AG20443 (cell line): Measurements from ENCODE around the gene FNDC1.
"Not testable (repeated sequence)": the region's sequence is repeated elsewhere in the genome, so short reads cannot be mapped to it uniquely, and the experiment has no call there.

Experiments
- DNase-seq: peaks from one replicate; pipeline ENCODE4 v3.0.0; 2012; ENCODE audit warnings: low spot score, mixed read lengths

FNDC1 gene

GRCh38 chr6:159169193-159169555 is at the start of gene FNDC1:
FNDC1 (plus strand) TSS chr6:159169400; CDS start chr6:159169597, 197 bp downstream.
- DNase-seq = peak; percentile 86

GRCh38 chr6:159119791-159120190 is 49.4 kb upstream of the FNDC1 start:
- no peak for DNase-seq

DNA sequence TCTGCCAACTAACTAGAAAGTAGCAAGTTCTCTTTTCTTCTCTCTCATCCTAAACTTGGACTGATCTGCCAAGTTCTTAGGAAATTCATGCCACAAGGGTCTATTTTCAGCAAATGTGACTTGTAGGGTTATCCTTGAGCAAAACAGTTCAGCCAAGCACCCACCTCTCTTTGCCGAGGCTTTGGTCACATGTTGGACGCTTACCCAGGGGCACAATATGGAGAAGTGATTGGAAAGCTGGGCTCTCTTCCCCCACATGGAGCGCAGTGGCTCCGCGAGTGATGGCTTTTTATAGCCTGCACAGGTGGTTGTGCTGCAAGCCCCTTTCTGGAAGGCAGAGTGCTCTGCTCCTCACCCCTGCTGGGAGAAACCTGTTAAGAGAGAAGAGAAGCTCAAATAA is 47.7 kb upstream of the FNDC1 start:
- DNase-seq = no peak

DNA sequence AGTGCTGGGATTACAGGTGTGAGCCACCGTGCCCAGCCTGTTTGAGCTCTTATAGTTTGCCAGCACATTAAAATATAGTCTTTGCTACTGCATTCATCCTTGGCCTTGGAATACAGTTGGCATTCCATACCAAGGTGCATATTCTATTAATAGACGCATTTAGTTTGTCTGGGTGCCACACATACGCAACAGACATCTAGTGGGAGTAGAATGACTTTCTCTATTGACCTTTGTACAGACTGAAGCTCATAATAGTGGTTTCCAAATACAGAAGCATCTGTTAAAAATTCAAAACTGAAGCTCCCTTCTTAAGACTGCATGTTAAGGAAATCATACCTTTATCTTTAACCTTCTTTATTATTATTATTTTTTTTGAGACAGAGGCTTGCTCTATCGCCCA is 46.7 kb upstream of the FNDC1 start:
- DNase-seq = no peak

DNA sequence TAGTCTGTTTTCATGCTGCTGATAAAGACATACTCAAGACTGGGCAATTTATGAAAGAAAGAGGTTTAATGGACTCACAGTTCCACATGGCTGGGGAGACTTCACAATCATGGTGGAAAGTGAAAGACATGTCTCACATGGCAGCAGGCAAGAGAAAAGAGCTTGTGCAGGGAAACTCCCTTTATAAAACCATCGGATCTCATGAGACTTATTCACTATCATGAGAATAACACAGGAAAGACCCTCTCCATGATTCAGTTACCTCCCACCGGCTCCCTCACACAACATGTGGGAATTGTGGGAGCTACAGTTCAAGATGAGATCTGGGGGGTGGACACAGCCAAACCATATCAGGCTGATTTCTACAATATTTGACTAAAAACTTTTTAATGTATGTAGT is 45.4 kb upstream of the FNDC1 start:
- not testable (repeated sequence) for DNase-seq

DNA sequence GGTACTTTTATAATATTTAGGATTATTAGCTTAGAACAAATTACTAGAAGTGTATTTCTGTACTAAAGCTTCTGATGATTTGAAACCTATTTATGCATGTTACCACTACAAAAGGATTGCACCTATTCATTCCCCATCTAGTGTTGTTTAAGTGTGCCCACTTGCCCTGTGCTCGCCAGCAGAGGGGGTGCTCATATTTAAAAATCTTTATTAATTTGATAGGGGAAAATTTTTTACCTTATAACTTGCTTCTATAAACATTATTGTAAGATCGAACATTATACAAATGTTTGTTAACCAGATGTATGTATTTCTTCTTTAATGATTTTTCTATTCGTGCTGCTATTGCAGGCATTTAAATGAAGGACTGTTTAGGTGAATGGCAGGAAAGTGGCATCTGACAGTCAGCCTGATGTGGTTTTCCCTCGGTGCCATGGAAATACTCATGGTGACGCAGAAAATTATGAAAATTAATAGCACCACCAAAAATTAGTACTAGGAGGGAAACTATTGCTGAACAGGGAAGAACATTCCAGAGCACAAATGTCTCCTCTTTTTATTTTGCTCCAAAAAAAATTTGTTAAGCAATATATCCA is 44.1 kb upstream of the FNDC1 start:
- DNase-seq = no peak

- peak; percentile 57 for DNase-seq
Measured at GRCh38 chr6:159125951-159126352, 43.2 kb upstream of the FNDC1 start.

DNA sequence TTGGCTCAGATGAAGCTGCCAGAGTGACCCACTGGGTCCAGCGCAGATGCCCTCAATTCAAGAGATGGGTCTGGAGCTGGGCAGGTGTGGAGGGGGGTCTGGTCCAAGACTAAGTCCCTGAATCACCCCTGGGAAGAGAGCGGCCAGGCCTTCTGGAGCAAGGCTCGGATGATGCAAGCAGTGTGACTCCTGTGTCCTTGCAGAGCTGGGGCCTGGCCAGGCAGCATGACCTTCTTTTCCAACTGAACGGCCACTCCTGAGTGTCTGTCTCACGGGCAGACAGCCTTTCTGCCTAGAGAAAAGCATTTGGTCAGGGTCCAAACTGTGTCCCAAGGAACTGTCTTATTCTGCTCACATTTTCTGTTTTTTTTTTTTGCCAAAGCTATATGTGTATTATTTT is 42.6 kb upstream of the FNDC1 start:
- DNase-seq = no peak

DNA sequence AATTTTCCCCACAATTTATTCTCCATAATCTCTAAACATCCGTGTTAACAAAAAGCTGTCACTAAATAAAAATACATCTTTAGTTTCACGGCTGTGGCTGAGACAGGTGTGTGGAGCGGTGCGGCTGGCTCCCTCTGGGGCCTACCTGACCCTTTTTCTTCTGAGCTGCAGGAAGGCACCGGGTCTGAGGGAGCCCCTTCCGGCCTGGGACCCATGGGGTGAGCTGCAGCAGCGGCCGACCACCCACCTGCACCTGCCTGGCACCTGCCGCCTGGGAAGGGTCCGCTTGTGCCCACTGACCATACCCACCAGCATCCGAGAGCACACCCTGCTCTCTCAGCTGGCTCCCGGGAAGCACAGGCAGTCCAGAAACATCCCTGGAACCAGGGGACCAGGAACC is 41.5 kb upstream of the FNDC1 start:
- no peak for DNase-seq

DNA sequence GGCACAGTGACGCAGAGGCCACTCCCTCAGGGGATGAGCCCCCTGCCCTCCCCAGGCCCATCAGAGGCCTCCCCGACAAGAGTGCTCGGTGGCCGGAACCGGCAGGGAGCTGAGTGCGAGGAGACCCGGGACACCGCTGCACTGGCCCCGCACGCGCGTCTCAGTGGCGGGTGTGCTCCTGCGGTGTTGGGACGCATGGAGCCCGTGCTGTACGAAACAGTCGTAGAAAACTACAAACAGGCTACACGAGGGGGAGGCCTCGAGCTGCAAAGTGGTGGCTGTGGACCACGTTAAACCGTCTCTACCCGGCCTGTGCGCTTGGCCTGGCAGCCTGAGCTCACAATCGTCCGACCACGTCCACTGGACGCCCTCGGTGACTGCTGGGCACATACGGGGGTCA is 40.2 kb upstream of the FNDC1 start:
- DNase-seq = no peak

DNA sequence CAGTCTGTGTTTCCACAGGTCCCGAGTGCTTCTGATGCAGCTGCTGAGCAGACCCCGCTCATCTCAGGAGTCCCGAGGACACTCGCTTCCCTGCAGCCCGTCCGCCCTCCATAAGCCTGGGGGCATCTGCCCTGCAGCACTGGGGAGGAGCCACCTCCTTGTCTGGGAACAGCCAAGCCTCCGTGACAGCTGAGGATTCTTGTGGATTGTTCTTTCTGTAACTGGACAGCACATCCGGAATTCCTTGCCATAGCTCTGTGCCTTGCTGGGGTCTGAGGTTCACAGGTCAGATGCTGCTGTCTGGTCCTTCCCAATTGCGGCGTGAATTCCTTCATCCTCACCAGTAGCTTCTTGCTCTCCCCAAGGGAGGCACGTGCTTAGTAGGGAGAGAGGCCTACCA is 38.4 kb upstream of the FNDC1 start:
- no peak for DNase-seq

DNA sequence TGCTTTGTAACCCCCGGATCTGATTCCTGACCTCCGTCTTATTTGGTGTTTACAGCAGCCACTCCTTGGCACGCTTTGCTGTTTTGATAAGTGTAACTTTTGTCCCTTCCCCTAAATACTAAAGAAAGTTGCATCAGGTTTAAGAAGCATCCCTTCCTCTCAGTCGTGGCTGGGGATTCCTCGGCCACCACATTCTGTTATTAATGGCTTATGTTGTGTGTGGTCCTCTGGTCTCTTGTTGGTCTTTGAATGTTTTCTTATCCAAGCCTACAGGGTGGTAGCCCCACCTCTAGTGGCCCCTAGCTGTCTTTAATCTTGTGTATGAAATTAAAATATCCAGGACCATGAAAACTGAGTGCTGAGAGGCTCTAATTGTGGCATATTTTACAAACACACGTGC is 37.5 kb upstream of the FNDC1 start:
- DNase-seq = no peak

- DNase-seq = no peak
Measured at GRCh38 chr6:159132664-159133063, 36.5 kb upstream of the FNDC1 start.

DNA sequence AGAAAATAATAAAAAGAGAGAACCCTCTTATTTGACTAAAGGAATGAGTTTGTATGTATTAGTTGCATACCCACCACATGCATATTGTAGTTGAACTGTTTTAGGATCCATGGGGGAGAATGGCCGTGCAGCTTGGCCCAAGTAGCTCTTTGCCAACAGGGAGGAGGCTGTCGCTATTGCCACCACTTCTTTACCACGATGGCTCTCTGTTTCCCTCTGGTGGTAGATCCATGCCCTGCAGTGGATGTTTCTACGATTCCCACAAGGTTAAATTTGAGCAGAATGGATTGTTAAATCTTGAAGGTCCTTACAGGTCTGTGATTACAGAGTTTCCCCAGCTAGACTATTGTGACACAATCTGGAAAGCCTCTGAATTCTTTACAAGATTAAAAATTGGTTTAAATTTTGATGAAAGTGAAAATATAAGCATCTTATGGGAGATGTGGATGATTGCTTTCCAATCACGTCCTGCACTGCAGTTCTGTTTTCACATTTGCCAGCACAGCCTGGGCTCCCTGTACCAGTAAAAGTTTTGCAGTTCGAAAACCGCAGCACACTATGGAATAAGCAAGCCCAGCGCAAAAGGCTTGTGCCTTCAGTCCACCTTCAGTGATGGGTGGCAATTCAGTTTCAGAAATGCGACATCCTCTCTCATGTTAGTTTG is 34.4 kb upstream of the FNDC1 start:
- peak; percentile 85 for DNase-seq

DNA sequence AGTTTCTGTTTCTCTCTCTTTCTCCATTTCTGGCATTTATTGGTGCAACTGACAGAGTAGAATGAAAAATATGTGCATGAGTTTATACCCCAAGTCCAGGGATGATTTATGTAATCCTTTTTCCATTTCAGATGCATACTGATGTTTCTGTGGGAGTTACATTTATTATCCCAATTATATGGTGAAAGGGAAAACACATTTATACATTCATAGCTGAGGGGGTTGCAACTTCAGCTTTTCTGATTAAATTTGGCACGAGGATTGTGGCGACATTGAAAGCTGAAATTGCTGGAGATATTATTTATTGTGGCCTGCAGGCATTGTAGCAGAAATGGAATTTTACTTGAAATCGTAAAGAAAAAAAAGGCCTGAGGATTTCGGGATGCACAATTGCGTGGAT is 31.5 kb upstream of the FNDC1 start:
- DNase-seq = no peak

GRCh38 chr6:159142531-159142930 is 26.7 kb upstream of the FNDC1 start:
- no peak for DNase-seq

DNA sequence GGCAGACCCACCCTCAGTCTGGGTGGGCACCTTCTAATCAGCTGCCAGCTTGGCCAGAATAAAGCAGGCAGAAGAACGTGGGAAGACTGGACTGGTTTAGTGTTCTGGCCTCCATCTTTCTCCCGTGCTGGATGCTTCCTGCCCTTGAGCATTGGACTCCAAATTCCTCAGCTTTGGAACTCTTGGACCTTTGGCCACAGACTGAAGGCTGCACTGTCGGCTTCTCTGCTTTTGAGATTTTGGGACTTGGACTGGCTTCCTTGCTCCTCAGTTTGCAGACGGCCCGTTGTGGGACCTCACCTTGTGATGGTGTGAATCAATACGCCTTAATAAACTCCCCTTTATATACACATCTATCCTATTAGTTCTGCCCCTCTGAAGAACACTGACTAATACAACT is 20.6 kb upstream of the FNDC1 start:
- DNase-seq = no peak

GRCh38 chr6:159149641-159150040 is 19.6 kb upstream of the FNDC1 start:
- DNase-seq = peak; percentile 64

GRCh38 chr6:159151266-159151855 is 17.8 kb upstream of the FNDC1 start:
- DNase-seq = peak; percentile 76

GRCh38 chr6:159152041-159152440 is 17.2 kb upstream of the FNDC1 start:
- peak; percentile 27 for DNase-seq

DNA sequence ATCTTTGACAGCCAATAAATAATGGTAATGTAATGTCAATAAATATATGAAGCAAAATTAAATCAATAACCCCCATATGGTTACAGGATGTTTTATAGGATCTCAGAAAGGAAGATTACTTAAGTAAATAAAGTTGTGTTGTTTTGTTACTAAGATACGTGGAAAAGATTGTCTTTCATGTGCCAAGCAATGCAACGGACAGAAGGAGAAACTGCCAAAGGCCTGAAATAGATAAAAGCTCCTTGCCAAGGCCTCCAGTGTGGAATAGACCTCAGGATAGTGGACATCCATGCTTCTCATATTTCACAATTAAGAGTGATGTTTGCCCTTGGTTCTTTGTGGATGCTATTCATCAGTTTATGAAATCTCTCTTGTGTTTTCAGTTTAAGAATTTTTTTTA is 16.4 kb upstream of the FNDC1 start:
- no peak for DNase-seq

DNA sequence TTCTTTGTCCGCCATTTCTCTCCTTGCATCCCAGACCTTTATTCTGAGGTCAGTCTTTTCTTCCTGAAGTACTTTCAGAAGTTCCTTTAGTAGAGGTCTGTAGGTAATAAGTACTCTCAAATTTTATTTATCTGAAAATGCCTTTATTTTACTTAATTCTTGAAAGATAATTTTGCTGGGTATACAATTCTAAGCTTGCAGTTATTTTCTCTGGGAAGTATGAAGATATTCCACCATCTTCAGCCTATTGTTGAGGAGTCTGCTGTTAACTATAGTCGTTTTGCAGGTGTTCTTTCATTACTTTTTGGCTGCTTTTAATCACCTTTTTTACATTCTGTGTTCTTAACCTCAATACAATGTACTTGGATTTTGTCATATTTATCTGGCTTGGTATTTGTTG is 13.5 kb upstream of the FNDC1 start:
- DNase-seq = no peak

GRCh38 chr6:159156089-159156488 is 13.1 kb upstream of the FNDC1 start:
- no peak for DNase-seq

DNA sequence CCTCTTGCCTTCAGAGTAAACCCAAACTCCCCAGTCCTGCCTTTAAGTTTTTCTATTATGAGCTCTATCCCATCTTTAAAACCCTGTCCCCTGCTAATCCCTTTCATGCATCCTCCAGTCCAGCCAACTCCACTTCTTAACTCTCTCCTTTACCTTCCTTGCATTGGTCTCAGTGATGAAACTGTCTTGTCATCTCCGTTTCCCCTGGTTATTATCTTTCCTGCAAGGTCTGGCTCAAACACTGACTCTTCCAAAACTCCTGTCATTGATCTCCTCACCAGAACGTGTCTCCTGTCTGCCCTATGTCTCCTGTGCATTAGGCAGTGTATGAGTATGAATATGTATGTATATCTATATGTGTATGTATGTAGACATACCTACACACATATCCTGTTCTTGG is 11.8 kb upstream of the FNDC1 start:
- no peak for DNase-seq
